GM12872 (cell line): ENCODE data around the gene NODAL.

Experiments
- CTCF ChIP-seq: IDR thresholded peaks from 3 replicates; pipeline ENCODE4 v1.5.1; 2011; ENCODE audit warnings: low read depth, mild to moderate bottlenecking, low read length, moderate library complexity; ENCODE audit not compliant: insufficient read depth

The NODAL gene

GRCh38 chr10:70405037-70405824 lies 36.2 kb downstream of the NODAL start:
- no peak for TF ChIP-seq CTCF

GRCh38 chr10:70404787-70405036 lies 36.8 kb downstream of the NODAL start:
- TF ChIP-seq CTCF = no peak

GRCh38 chr10:70404036-70404786 lies 37.3 kb downstream of the NODAL start, which contains the start of gene EIF4EBP2:
Gene EIF4EBP2 (plus strand): TSS chr10:70404145. CDS start chr10:70404402, 257 bp downstream.
- TF ChIP-seq CTCF = no peak

GRCh38 chr10:70403483-70404035 lies 37.9 kb downstream of the NODAL start:
- no peak for TF ChIP-seq CTCF

GRCh38 chr10:70399177-70399576 lies 42.3 kb downstream of the NODAL start:
- TF ChIP-seq CTCF = no peak

GRCh38 chr10:70396140-70396539 lies 45.3 kb downstream of the NODAL start:
- TF ChIP-seq CTCF = no peak

- no peak for TF ChIP-seq CTCF
Measured at GRCh38 chr10:70391654-70392053, 49.8 kb downstream of the NODAL start.
